ENCODE measurements around the gene RTN4IP1. TPM values are rescaled to one million over a fixed set of nuclear protein-coding genes. Genes with fewer than 3 reads are reported as not detected.
"Not testable (repeated sequence)": the region's sequence is repeated elsewhere in the genome, so short reads cannot be mapped to it uniquely, and the experiment has no call there.

RTN4IP1 gene
- total RNA-seq, 1 experiment from 2014 or later, result 19.2 TPM

DNA sequence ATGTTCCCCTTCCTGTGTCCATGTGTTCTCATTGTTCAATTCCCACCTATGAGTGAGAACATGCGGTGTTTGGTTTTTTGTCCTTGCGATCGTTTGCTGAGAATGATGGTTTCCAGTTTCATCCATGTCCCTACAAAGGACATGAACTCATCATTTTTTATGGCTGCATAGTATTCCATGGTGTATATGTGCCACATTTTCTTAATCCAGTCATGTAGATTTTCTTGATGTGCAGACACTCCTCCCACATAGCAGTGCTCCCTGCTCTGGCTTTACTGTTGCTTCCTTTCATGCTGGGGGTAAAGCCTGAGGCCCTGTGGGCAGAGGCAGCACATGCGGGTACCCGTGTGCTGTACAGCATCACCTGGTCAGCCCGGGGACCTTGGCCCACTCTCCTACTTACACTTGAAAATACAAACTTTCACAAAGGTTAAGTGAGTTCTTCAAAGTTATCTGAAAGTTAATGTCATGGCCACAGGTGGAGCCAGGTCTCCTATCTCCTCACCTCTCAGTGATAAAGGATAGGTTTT, 80.3 kb downstream of the RTN4IP1 start:
- H3K27me3 Mint-ChIP-seq (ENCODE audit: low read depth); CTCF ChIA-PET; ATAC-seq; POLR2A ChIA-PET; DNase-seq (ENCODE audit: low spot score); H3K27ac Mint-ChIP-seq; H3K36me3 Mint-ChIP-seq; H3K4me3 Mint-ChIP-seq: not testable (repeated sequence)
- Mint-ChIP-seq H3K4me1 (peaks cover 18% of the 10 kb centered on the region), H3K9me3 (peaks cover 10% of the 10 kb centered on the region)

DNA sequence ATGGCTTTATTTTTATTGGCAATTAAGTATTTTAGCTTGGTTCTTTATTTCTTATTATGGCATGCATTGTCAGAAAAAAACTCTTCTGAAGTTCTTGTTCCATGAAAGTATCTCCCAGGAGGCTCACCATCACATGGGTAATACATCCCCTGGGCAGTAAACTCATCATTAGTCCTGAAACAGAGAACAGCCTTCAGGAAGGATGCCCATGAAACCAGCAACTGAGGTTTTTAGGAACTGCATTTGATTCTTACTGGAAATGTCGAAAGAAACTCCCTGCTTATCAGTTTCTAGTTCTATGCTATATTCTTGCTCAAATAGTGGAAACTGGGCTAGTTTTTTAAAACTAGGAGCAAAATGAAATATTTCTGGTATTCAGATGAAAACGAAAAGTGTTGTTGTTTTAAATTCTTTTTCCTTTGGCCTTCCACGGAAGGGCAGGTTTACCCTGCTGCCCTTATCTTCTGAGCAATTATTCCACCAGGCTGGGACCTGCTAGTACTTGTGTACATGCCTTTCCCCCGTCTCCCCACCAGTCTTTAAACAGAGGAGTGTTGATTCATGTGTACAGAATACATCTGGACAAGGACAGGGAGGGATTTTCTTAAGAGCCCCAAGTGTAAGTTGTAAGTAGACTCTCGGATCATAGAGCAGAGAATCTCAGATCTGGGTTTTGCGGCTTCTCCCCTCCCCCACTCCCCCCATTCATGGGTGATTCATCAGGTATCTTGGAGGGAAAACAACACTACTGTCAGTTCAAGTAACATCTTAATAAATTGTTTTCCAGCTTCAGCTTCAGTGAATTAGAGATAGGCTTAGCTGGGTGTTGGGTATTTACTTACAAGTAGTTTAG, 81.5 kb downstream of the RTN4IP1 start:
- H3K36me3 Mint-ChIP-seq, result peaks cover 7% of the 10 kb centered on the region; the same call in 1 of the 2 replicates
- peak; percentile 20; the same call in 1 of the 2 replicates for ATAC-seq
- H3K27me3 Mint-ChIP-seq (ENCODE audit: low read depth), result no peaks in the 10 kb centered on the region
- peaks cover 18% of the 10 kb centered on the region for H3K4me1 Mint-ChIP-seq
- no peak for DNase-seq (ENCODE audit: low spot score)
- ChIA-PET POLR2A (no interaction called here), CTCF (interaction anchor here (1.1 kb wide), 1 partner anchor 187 kb away, joined by 3 read pairs; the partner anchor contains the start of gene CRYBG1)
- TF ChIP-seq NFATC4 (CRISPR knock-in tag; IDR thresholded peaks at IDR 0.05) (no peak), ZNF138 (CRISPR knock-in tag; conservative IDR thresholded peaks at IDR 0.05) (no peak), SMAD4 (CRISPR knock-in tag; IDR thresholded peaks at IDR 0.05) (no peak), FOXJ3 (CRISPR knock-in tag; IDR thresholded peaks at IDR 0.05; ENCODE audit: borderline replicate concordance) (no peak), GRHL2 (CRISPR knock-in tag; IDR thresholded peaks at IDR 0.05; ENCODE audit: insufficient replicate concordance, severe bottlenecking) (no peak), GTF2I (CRISPR knock-in tag; conservative IDR thresholded peaks at IDR 0.05) (no peak), GABPB1 (CRISPR knock-in tag; IDR thresholded peaks at IDR 0.05) (no peak), FOXP1 (CRISPR knock-in tag; IDR thresholded peaks at IDR 0.05; ENCODE audit: borderline replicate concordance) (no peak)
- TF ChIP-seq, protein P1, sequence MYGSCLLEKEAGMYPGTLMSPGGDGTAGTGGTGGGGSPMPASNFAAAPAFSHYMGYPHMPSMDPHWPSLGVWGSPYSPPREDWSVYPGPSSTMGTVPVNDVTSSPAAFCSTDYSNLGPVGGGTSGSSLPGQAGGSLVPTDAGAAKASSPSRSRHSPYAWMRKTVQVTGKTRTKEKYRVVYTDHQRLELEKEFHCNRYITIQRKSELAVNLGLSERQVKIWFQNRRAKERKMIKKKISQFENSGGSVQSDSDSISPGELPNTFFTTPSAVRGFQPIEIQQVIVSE (CRISPR knock-in tag; IDR thresholded peaks at IDR 0.05; ENCODE audit: borderline replicate concordance), result no peak
- TF ChIP-seq, protein P2, sequence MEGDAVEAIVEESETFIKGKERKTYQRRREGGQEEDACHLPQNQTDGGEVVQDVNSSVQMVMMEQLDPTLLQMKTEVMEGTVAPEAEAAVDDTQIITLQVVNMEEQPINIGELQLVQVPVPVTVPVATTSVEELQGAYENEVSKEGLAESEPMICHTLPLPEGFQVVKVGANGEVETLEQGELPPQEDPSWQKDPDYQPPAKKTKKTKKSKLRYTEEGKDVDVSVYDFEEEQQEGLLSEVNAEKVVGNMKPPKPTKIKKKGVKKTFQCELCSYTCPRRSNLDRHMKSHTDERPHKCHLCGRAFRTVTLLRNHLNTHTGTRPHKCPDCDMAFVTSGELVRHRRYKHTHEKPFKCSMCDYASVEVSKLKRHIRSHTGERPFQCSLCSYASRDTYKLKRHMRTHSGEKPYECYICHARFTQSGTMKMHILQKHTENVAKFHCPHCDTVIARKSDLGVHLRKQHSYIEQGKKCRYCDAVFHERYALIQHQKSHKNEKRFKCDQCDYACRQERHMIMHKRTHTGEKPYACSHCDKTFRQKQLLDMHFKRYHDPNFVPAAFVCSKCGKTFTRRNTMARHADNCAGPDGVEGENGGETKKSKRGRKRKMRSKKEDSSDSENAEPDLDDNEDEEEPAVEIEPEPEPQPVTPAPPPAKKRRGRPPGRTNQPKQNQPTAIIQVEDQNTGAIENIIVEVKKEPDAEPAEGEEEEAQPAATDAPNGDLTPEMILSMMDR (IDR thresholded peaks at IDR 0.05), result no peak
- TF ChIP-seq, protein P3, sequence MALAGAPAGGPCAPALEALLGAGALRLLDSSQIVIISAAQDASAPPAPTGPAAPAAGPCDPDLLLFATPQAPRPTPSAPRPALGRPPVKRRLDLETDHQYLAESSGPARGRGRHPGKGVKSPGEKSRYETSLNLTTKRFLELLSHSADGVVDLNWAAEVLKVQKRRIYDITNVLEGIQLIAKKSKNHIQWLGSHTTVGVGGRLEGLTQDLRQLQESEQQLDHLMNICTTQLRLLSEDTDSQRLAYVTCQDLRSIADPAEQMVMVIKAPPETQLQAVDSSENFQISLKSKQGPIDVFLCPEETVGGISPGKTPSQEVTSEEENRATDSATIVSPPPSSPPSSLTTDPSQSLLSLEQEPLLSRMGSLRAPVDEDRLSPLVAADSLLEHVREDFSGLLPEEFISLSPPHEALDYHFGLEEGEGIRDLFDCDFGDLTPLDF (CRISPR knock-in tag; IDR thresholded peaks at IDR 0.05), result no peak
- TF ChIP-seq, protein P4, sequence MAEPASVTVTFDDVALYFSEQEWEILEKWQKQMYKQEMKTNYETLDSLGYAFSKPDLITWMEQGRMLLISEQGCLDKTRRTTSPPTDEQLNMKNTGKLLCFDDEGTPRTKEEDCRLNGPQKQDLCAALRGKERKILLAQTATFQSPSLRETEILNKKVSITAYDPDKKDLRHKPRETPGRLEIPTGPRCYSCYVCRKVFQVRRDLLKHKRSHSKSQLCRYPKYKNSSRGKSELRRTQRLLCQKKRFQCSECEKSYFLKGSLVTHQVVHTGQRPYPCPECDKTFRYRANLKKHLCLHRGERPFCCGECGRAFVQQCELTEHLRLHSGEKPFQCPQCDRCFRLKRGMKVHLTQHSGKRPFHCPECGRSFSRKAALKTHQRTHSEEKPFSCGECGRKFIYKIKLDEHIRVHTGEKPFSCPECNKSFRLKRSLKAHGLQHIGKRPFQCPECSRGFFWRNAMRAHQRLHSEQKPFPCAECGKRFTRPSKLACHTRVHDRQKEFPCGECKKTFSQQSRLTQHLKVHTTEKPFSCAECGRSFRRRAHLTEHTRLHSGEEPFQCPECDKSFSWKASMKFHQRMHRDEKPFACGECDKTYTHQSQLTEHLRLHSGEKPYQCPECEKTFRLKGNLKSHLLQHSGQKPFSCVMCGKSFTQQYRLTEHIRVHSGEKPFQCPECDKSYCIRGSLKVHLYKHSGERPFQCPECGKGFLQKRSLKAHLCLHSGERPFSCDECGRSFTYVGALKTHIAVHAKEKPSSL (CRISPR knock-in tag; conservative IDR thresholded peaks at IDR 0.05), result no peak
- no peak overlapping the region for H3K4me3 Mint-ChIP-seq
- H3K27ac Mint-ChIP-seq, result no peak overlapping the region
- peaks cover 10% of the 10 kb centered on the region for H3K9me3 Mint-ChIP-seq

DNA sequence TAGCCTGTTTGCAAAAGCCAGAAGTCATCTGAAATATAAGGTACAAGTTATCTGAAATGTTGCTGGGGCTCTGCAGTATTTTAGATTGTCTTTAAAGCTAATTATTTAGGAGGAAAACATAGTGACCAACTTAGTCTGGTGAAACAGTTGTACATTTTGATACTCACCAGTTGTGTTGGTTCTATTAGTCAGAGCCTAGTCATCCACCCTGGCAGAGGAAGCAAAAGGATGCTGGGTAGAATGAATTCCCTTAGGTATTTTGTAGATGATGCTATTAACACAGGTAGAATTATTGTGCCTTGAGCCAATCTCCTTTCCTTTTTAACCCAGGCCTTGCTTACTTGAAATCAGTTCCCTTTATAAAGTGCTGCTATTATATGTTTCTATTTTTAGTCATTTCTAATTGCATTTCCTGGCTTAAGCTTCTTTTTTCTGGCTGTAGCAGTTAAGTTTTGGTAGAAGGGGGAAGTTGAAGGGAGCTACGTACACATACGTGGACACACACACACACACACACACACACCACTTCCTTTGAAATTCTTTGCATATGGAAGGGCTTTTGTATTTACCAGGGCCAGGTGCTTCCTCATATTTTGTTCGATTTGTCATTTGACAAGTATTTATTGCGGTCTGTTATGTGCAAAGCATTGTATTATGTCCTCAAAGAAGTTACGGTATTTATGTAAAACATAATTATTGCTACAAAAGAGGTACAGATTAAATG, 82.4 kb downstream of the RTN4IP1 start:
- H3K36me3 Mint-ChIP-seq, result peaks cover 7% of the 10 kb centered on the region; the same call in 1 of the 2 replicates
- ATAC-seq (no peak), DNase-seq (ENCODE audit: low spot score) (no peak)
- no peaks in the 10 kb centered on the region for H3K27me3 Mint-ChIP-seq (ENCODE audit: low read depth)
- H3K4me1 Mint-ChIP-seq, result peaks cover 18% of the 10 kb centered on the region
- POLR2A ChIA-PET, result no interaction called here
- CTCF ChIA-PET, result interaction anchor here (1.1 kb wide), 1 partner anchor 186 kb away, joined by 3 read pairs; the partner anchor contains the start of gene CRYBG1
- H3K27ac Mint-ChIP-seq, result peak overlapping the region; percentile 51
- no peak overlapping the region for H3K4me3 Mint-ChIP-seq
- H3K9me3 Mint-ChIP-seq, result peaks cover 10% of the 10 kb centered on the region
- TF ChIP-seq EMX1 (CRISPR knock-in tag; IDR thresholded peaks at IDR 0.05) (no peak), TCF7 (CRISPR knock-in tag; IDR thresholded peaks at IDR 0.05; ENCODE audit: low read depth) (no peak), NR2C2 (CRISPR knock-in tag; IDR thresholded peaks at IDR 0.05) (no peak)
- TF ChIP-seq, protein P1 (CRISPR knock-in tag; IDR thresholded peaks at IDR 0.05; ENCODE audit: borderline replicate concordance), result no peak
- TF ChIP-seq, protein P5, sequence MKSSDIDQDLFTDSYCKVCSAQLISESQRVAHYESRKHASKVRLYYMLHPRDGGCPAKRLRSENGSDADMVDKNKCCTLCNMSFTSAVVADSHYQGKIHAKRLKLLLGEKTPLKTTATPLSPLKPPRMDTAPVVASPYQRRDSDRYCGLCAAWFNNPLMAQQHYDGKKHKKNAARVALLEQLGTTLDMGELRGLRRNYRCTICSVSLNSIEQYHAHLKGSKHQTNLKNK (CRISPR knock-in tag; IDR thresholded peaks at IDR 0.05), result no peak
- TF ChIP-seq, protein P6, sequence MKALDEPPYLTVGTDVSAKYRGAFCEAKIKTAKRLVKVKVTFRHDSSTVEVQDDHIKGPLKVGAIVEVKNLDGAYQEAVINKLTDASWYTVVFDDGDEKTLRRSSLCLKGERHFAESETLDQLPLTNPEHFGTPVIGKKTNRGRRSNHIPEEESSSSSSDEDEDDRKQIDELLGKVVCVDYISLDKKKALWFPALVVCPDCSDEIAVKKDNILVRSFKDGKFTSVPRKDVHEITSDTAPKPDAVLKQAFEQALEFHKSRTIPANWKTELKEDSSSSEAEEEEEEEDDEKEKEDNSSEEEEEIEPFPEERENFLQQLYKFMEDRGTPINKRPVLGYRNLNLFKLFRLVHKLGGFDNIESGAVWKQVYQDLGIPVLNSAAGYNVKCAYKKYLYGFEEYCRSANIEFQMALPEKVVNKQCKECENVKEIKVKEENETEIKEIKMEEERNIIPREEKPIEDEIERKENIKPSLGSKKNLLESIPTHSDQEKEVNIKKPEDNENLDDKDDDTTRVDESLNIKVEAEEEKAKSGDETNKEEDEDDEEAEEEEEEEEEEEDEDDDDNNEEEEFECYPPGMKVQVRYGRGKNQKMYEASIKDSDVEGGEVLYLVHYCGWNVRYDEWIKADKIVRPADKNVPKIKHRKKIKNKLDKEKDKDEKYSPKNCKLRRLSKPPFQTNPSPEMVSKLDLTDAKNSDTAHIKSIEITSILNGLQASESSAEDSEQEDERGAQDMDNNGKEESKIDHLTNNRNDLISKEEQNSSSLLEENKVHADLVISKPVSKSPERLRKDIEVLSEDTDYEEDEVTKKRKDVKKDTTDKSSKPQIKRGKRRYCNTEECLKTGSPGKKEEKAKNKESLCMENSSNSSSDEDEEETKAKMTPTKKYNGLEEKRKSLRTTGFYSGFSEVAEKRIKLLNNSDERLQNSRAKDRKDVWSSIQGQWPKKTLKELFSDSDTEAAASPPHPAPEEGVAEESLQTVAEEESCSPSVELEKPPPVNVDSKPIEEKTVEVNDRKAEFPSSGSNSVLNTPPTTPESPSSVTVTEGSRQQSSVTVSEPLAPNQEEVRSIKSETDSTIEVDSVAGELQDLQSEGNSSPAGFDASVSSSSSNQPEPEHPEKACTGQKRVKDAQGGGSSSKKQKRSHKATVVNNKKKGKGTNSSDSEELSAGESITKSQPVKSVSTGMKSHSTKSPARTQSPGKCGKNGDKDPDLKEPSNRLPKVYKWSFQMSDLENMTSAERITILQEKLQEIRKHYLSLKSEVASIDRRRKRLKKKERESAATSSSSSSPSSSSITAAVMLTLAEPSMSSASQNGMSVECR (CRISPR knock-in tag; IDR thresholded peaks at IDR 0.05; ENCODE audit: borderline replicate concordance), result no peak

All from WTC11 (cell line).